ENCODE measurements around the gene CTCFL.

The CTCFL gene, protein sequence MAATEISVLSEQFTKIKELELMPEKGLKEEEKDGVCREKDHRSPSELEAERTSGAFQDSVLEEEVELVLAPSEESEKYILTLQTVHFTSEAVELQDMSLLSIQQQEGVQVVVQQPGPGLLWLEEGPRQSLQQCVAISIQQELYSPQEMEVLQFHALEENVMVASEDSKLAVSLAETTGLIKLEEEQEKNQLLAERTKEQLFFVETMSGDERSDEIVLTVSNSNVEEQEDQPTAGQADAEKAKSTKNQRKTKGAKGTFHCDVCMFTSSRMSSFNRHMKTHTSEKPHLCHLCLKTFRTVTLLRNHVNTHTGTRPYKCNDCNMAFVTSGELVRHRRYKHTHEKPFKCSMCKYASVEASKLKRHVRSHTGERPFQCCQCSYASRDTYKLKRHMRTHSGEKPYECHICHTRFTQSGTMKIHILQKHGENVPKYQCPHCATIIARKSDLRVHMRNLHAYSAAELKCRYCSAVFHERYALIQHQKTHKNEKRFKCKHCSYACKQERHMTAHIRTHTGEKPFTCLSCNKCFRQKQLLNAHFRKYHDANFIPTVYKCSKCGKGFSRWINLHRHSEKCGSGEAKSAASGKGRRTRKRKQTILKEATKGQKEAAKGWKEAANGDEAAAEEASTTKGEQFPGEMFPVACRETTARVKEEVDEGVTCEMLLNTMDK

DNA sequence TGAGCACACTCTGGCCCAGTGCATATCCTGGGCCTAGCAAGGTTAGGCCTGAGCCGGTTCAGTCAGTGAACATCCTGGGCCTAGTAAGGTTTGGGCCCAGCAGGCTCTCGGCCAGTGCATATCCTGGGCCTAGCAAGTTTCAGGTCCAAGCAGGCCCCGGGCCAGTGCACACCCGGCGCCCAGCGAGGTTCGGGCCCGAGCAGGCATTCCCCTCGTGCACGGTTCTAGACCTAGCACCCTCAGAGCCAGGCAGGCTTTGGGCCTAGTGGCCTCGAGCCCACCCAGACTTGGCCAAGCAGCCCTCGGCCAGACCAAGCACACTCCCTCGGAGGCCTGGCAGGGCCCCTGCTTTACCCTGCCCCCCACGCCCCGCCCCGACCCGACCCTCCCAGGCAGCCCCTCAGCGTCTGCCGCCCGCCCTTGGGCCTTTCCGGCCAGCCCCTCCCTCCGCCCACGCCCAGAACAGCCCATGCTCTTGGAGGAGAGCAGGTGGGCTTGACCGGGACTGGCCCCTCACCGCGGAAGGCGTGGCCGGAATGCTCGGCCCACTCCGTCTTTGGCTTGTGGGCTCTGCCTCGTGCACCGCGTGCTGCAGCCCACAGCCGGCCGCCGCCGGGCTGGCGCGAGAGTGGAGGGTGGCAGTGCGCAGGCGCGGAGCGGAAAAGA lies at the start of gene CTCFL:
Gene CTCFL (minus strand): TSS at position 630 of the 666 bp plus-strand sequence. CDS start 935 bp downstream, outside the sequence.
- H3K27ac ChIP-seq (ENCODE audit: low read depth, low read length), result no peak within 1 kb of the TSS
- H3K4me3 ChIP-seq (ENCODE audit: low read depth in 1 of 2, low read length in 2 of 2), result no peak within 1 kb of the TSS
- no peaks in the 10 kb centered on the region for H3K36me3 ChIP-seq (ENCODE audit: insufficient read depth, low read length)
- no peak within 1 kb of the TSS for H3K9ac ChIP-seq (ENCODE audit: low read length)
- H3K27me3 ChIP-seq (ENCODE audit: control insufficient read depth in 1 of 2, insufficient read depth in 2 of 2, low read length in 2 of 2), result peaks cover 0 to 8% of the 10 kb centered on the region in 2 donors
- no peaks in the 10 kb centered on the region for H3K4me1 ChIP-seq (ENCODE audit: insufficient read depth, low read length)
- H3K9me3 ChIP-seq (ENCODE audit: low read length), result no peaks in the 10 kb centered on the region

DNA sequence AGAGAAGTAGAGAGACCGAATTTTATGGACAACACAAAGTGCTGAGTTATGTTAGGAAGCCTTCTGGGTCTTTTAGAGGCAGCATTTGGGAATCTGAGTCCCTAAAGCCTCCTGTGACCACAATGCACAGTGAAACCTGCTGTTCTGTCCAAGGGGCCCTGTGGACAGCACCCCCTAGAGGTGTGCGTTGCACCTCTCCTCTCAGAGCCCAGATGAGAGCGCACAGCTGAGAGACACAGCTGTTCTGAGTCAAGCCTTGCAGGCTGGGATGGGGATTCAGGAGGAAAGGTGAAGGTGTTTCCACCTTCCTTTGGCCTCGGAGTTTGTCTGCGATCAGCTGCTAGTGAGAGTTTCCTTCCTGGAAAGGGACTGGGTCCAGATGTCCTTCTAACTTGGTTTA lies 49.0 kb upstream of the CTCFL start:
- H3K27ac ChIP-seq (ENCODE audit: low read depth, low read length), result no peak overlapping the region

DNA sequence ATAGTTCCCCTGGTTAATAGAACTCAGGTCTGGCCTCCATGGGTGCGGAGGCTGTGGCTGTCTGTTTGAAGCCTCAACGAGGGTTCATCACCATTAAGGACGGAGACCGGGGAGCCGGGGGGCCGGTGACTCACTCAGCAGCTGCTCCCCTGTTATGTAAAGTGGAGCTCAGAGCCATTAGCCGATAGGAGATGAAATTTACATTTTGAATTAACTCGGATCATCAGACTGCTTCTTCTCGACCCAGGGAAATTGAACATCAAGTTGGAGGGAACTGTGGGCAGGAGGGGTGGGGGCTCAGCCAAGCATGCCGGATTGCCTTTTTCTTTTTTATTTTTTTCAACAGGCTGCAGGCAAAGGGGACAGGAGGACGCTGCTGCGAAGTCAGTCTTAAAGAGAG lies 48.3 kb upstream of the CTCFL start:
- H3K36me3 ChIP-seq (ENCODE audit: insufficient read depth, low read length), result no peaks in the 10 kb centered on the region
- no peaks in the 10 kb centered on the region for H3K4me1 ChIP-seq (ENCODE audit: insufficient read depth, low read length)
- peaks cover 0 to 7% of the 10 kb centered on the region in 2 donors for H3K27me3 ChIP-seq (ENCODE audit: control insufficient read depth in 1 of 2, insufficient read depth in 2 of 2, low read length in 2 of 2)
- no peak overlapping the region for H3K27ac ChIP-seq (ENCODE audit: low read depth, low read length)
- H3K9ac ChIP-seq (ENCODE audit: low read length), result no peak overlapping the region
- H3K4me3 ChIP-seq (ENCODE audit: low read depth in 1 of 2, low read length in 2 of 2), result no peak overlapping the region
- H3K9me3 ChIP-seq (ENCODE audit: low read length), result no peaks in the 10 kb centered on the region

More for the DNA sequence above, 49.0 kb upstream of the CTCFL start:
- Histone ChIP-seq H3K4me1 (ENCODE audit: insufficient read depth, low read length) (no peaks in the 10 kb centered on the region), H3K27me3 (ENCODE audit: control insufficient read depth in 1 of 2, insufficient read depth in 2 of 2, low read length in 2 of 2) (peaks cover 0 to 7% of the 10 kb centered on the region in 2 donors), H3K36me3 (ENCODE audit: insufficient read depth, low read length) (no peaks in the 10 kb centered on the region), H3K9me3 (ENCODE audit: low read length) (no peaks in the 10 kb centered on the region), H3K4me3 (ENCODE audit: low read depth in 1 of 2, low read length in 2 of 2) (no peak overlapping the region), H3K9ac (ENCODE audit: low read length) (no peak overlapping the region)

DNA sequence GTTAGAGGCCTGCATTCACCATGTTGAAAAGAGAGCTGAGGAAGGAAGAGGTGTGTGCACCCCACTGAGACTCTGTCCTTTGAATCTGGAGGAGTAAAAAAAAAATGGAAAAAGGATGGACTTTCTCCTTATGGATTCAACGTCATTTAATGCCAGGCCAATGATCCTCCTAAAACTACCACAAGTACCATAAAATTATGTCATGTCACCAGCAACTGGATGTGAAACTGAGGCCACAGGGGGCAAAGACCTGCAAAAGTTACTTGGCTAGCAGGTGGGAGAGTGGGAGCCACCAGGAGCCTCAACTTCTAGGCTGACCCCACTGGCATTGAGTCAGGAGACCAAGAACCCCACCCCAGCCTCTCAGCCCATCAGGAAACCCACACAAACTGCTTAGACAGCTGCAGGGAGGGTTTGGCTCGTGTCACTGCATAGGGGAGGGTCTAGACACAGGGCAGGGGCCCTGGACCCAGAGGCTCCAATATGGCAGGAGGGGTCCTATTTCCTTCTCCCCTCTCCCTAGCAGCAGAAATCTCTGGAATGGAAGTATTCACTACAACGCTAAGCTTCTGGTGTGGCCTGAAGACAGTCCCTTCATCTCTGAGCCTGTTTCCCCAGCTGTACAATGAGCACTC lies 47.0 kb upstream of the CTCFL start:
- Histone ChIP-seq H3K9me3 (ENCODE audit: low read length) (no peaks in the 10 kb centered on the region), H3K4me3 (ENCODE audit: low read depth in 1 of 2, low read length in 2 of 2) (no peak overlapping the region), H3K27ac (ENCODE audit: low read depth, low read length) (no peak overlapping the region), H3K4me1 (ENCODE audit: insufficient read depth, low read length) (no peaks in the 10 kb centered on the region), H3K9ac (ENCODE audit: low read length) (no peak overlapping the region), H3K27me3 (ENCODE audit: control insufficient read depth in 1 of 2, insufficient read depth in 2 of 2, low read length in 2 of 2) (peaks cover 4 to 7% of the 10 kb centered on the region in 2 donors), H3K36me3 (ENCODE audit: insufficient read depth, low read length) (no peaks in the 10 kb centered on the region)

DNA sequence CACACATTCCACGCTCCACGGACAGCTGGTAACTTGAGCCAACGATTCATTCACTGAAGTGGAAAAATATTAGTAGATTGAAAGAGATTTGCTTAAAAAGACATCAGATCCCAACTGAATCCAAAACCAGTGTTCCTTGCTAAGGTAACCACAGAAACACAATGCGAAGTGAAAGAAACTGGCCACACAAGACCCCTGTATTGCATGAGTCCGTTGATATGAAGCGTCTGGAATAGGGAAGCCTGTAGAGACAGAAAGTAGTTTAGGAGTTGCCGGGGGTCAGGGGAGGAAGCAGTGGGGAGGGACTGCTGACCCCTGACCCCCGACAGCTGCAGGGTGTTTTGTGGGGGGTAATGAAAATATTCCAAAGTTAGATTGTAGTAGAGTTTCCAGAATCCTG lies 46.0 kb upstream of the CTCFL start:
- Histone ChIP-seq H3K36me3 (ENCODE audit: insufficient read depth, low read length) (no peaks in the 10 kb centered on the region), H3K4me3 (ENCODE audit: low read depth in 1 of 2, low read length in 2 of 2) (no peak overlapping the region), H3K27ac (ENCODE audit: low read depth, low read length) (no peak overlapping the region), H3K9ac (ENCODE audit: low read length) (no peak overlapping the region), H3K4me1 (ENCODE audit: insufficient read depth, low read length) (no peaks in the 10 kb centered on the region), H3K27me3 (ENCODE audit: control insufficient read depth in 1 of 2, insufficient read depth in 2 of 2, low read length in 2 of 2) (peaks cover 4 to 7% of the 10 kb centered on the region in 2 donors), H3K9me3 (ENCODE audit: low read length) (no peaks in the 10 kb centered on the region)

DNA sequence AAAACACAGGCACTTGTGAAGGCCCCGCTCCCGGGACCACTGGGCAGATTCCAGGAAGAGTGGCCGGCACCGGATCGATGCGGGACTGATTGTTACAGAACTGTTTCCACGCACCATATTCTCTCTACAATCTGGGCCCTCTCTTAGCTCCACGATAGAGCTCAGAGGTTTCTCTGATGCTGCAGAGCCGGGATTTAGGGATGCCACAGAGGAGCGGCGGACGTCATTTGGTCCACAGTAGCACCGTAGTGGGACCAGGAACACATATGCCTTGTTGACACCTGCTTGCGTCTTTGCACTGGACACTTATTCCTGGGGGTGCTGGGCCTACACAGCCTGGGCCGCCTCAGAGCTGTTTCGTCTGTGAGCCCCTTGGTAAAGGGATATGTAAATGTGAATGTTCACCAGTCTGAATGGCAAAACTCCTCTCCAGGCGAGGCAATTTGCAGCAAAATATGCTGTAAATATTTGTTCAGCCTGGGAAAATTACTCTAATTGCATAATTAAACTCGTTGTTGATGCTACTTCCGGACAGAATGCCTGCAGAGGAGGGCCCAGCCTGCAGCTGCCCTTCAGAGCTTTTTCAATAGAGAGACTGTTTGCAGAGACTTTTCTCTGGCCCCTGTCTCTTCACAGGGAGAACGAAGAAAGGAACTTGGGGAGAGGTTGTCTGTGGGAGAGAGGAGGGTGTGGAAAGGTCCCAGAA lies 45.4 kb upstream of the CTCFL start:
- no peak overlapping the region for H3K9ac ChIP-seq (ENCODE audit: low read length)
- no peaks in the 10 kb centered on the region for H3K36me3 ChIP-seq (ENCODE audit: insufficient read depth, low read length)
- no peaks in the 10 kb centered on the region for H3K9me3 ChIP-seq (ENCODE audit: low read length)
- H3K27ac ChIP-seq (ENCODE audit: low read depth, low read length), result no peak overlapping the region
- H3K27me3 ChIP-seq (ENCODE audit: control insufficient read depth in 1 of 2, insufficient read depth in 2 of 2, low read length in 2 of 2), result peaks cover 4 to 7% of the 10 kb centered on the region in 2 donors
- H3K4me1 ChIP-seq (ENCODE audit: insufficient read depth, low read length), result no peaks in the 10 kb centered on the region
- no peak overlapping the region for H3K4me3 ChIP-seq (ENCODE audit: low read depth in 1 of 2, low read length in 2 of 2)

DNA sequence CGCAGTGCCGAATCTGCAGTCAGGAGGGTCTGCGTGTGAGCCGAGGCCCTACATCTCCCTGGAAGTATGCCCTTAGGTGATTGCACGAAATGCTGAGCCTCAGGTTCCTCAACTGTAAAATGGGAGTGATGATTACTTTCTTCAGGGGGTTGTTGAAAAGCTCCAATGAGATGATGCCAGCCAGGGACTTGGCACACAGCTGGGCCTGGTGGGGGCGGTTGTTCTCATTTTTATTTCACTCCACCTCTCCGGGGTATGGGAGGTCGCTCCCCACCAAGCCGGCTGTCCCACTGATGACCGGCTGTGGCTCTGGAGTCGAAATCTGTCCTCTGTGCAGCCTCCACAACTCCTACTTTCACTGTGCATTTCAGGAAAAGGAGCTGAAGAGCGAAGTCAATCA lies 44.0 kb upstream of the CTCFL start:
- peaks cover 4 to 7% of the 10 kb centered on the region in 2 donors for H3K27me3 ChIP-seq (ENCODE audit: control insufficient read depth in 1 of 2, insufficient read depth in 2 of 2, low read length in 2 of 2)
- no peak overlapping the region for H3K4me3 ChIP-seq (ENCODE audit: low read depth in 1 of 2, low read length in 2 of 2)
- H3K9ac ChIP-seq (ENCODE audit: low read length), result no peak overlapping the region
- H3K27ac ChIP-seq (ENCODE audit: low read depth, low read length), result no peak overlapping the region
- no peaks in the 10 kb centered on the region for H3K36me3 ChIP-seq (ENCODE audit: insufficient read depth, low read length)
- H3K9me3 ChIP-seq (ENCODE audit: low read length), result no peaks in the 10 kb centered on the region
- no peaks in the 10 kb centered on the region for H3K4me1 ChIP-seq (ENCODE audit: insufficient read depth, low read length)

DNA sequence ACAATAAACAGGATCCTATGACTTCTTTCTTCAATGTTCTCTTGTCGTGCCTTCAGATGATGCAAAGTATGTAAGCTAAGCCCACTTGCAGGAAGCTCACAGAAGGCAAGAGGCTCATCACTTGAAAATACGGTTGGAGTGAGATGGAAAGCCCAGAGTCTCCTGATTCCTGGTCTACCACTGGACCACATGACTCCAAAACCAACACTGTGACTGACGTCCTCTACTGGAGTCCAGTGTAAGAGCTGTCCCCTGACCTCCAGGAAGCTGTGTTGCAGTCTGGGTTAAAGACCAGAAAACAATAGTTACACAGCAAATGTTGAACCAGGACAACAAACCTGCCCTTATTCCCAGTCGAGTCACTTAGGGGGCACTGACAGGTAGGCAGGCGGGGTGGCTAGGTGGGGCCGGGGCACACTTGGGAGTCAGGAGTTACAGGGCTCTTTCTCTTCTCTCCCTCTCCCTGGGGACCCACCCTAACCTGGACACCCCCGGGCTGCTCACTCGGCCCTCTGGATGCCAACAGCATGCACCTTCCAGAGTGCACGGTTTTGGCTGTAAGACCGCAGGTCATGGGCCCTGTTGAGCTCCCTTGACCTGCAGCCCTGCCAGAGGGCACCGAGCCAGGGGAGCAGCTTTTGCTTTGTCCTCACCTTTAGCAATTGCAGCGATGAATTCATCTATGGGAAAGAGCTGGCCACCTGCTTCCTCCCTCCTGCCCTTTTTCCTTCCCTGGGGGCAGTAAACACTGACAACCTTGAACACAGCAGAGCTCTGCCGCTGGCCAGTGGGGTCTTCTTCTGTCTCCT lies 43.4 kb upstream of the CTCFL start:
- H3K4me1 ChIP-seq (ENCODE audit: insufficient read depth, low read length), result no peaks in the 10 kb centered on the region
- peaks cover 4 to 7% of the 10 kb centered on the region in 2 donors for H3K27me3 ChIP-seq (ENCODE audit: control insufficient read depth in 1 of 2, insufficient read depth in 2 of 2, low read length in 2 of 2)
- no peak overlapping the region for H3K9ac ChIP-seq (ENCODE audit: low read length)
- no peaks in the 10 kb centered on the region for H3K36me3 ChIP-seq (ENCODE audit: insufficient read depth, low read length)
- H3K4me3 ChIP-seq (ENCODE audit: low read depth in 1 of 2, low read length in 2 of 2), result no peak overlapping the region
- H3K27ac ChIP-seq (ENCODE audit: low read depth, low read length), result no peak overlapping the region
- H3K9me3 ChIP-seq (ENCODE audit: low read length), result no peaks in the 10 kb centered on the region

DNA sequence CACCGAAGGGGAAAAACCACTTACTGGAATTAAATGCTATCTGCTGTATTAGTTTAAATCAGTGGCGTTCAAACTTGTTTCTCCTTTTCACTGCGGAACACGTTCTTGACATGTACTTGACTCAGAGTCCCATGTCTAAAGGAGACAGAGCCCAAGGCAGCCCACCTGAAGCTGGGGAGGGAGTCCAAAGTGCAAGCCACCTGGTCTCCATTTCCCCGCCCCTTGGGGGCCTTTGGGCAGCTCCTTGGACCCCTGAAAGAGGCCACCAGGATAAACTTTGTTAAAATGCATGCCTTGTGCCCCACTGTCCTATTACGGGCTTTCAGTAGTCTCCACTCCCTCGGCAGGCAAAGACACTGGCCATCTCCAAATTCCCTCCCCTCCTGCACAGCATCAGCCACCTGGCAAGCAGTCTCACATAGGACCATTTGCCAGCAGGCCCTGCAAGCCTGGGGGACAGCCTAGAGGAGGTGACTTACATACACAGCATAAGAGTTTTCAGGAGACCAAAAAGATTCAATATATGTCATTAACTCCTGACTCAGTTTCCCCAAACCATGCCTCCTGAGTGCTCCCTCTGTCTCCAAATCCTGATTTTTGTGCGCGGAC lies 42.6 kb upstream of the CTCFL start:
- Histone ChIP-seq H3K27me3 (ENCODE audit: control insufficient read depth in 1 of 2, insufficient read depth in 2 of 2, low read length in 2 of 2) (peaks cover 4 to 7% of the 10 kb centered on the region in 2 donors), H3K36me3 (ENCODE audit: insufficient read depth, low read length) (no peaks in the 10 kb centered on the region), H3K9ac (ENCODE audit: low read length) (no peak overlapping the region), H3K4me1 (ENCODE audit: insufficient read depth, low read length) (no peaks in the 10 kb centered on the region), H3K9me3 (ENCODE audit: low read length) (no peaks in the 10 kb centered on the region), H3K27ac (ENCODE audit: low read depth, low read length) (no peak overlapping the region), H3K4me3 (ENCODE audit: low read depth in 1 of 2, low read length in 2 of 2) (no peak overlapping the region)

DNA sequence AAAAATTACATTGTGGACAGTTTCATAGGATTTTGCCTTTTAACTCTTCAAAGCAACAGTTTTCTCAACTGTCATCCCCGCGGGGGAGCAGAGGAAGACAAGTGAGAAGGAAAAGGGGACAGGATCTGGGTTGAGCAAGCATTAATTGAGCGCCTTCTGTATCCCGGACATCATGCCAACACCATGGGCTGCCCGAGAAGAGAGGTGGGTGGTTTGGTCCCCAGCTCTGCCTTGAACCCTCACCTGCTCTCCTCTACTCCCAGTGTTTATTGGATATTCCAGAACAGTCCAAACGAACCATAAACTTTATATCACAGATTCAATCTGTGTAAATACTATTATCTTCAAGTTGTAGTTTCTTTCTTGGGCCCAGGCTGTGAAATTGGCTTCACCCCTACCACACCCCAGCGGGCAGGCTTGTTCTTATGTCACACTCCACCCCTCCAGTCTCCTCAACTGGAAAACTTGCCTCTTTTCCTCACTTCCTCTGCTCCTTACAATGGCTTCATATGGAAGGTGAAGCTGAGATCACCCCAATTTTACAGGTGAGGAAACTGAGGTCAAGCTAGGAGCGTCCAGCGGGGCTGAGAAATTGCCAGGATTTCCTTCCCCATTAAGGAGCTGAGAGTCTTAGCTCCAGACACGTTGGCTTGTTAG lies 42.0 kb upstream of the CTCFL start:
- Histone ChIP-seq H3K4me1 (ENCODE audit: insufficient read depth, low read length) (no peaks in the 10 kb centered on the region), H3K4me3 (ENCODE audit: low read depth in 1 of 2, low read length in 2 of 2) (no peak overlapping the region), H3K27me3 (ENCODE audit: control insufficient read depth in 1 of 2, insufficient read depth in 2 of 2, low read length in 2 of 2) (peaks cover 4 to 7% of the 10 kb centered on the region in 2 donors), H3K27ac (ENCODE audit: low read depth, low read length) (no peak overlapping the region), H3K9me3 (ENCODE audit: low read length) (no peaks in the 10 kb centered on the region), H3K9ac (ENCODE audit: low read length) (no peak overlapping the region), H3K36me3 (ENCODE audit: insufficient read depth, low read length) (no peaks in the 10 kb centered on the region)

Data from muscle layer of colon (tissue), 2 donors.